HEK293T (cell line): ENCODE measurements around the gene ABR.

Experiments used
- BHLHE40 ChIP-seq: fragments of 450-650 bp; IDR thresholded peaks from 2 replicates; pipeline ENCODE4 v1.6.1; 2016; ENCODE audit warnings: mild to moderate bottlenecking, moderate library complexity, borderline replicate concordance
- ELF4 ChIP-seq: fragments of 450-650 bp; IDR thresholded peaks from 2 replicates; pipeline ENCODE4 v1.6.1; 2017; ENCODE audit warnings: antibody characterized with exemption
- FOXA1 ChIP-seq: fragments of 450-650 bp; IDR thresholded peaks from 2 replicates; pipeline ENCODE4 v1.6.1; 2016; ENCODE audit warnings: mild to moderate bottlenecking
- FOXM1 ChIP-seq: fragments of 450-650 bp; IDR thresholded peaks from 2 replicates; pipeline ENCODE4 v1.6.1; 2017; ENCODE audit warnings: mild to moderate bottlenecking, borderline replicate concordance
- LEF1 ChIP-seq: fragments of 450-650 bp; IDR thresholded peaks from 2 replicates; pipeline ENCODE4 v1.6.1; 2017; ENCODE audit warnings: mild to moderate bottlenecking, borderline replicate concordance
- SP1 ChIP-seq: fragments of 450-650 bp; IDR thresholded peaks from 2 replicates; pipeline ENCODE4 v1.6.1; 2017
- TARDBP ChIP-seq: fragments of 450-650 bp; IDR thresholded peaks from 2 replicates; pipeline ENCODE4 v1.6.1; 2016
- ZNF384 ChIP-seq: fragments of 450-650 bp; IDR thresholded peaks from 2 replicates; pipeline ENCODE4 v1.6.1; 2016

DNA sequence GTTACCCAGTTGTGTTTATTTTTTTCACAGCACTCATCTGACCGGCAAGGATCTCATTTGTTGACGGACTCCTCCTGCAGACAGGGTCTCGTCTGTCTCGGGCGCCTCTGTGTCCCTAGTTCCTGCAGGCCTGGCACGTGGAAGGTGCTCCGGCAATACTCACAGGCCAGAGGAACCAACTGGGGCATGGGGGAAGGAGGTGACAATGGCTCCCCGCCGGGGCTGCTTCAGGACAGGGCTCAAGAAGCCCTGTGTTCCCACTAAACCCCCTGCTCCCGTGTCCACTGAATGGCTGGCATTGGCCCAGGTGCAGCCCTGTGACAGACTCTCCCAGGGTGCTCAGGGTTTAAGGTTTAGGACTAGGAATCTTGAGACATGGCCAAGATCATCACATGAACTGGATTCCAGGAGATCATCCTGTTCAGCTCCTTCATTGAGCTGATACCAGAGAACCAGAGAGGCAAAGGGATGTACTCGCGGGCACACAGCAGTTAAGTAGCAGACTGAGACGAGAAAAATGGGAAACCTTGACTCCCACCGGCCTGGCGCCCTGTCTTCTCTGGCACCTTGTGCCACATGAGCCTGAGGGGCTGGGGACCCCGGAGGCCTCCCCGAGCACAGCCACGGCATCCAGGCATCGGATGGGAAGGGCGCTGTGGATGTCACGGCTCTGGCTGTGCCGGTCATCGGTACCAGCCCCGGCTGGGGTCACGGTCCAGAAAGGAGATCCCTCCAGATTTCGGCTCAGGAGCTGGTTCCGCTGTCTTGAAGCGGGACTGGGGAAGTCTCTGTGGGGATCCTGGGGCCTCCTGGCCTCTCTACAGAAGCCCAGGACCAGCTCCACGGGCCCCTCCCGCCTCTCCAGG lies 153.8 kb downstream of the ABR start:
- TF ChIP-seq SP1 (no peak), FOXM1 (no peak), ZNF384 (no peak), LEF1 (no peak), ELF4 (no peak), BHLHE40 (no peak), TARDBP (no peak), FOXA1 (no peak)
